ENCODE results near the gene CD247. TPM values are rescaled to one million over a fixed set of nuclear protein-coding genes. Genes with fewer than 3 reads are reported as not detected.

Gene CD247
- total RNA-seq, 4 donors from 2014 or later, result 2.0 to 4.7 (median 2.6) TPM

GRCh38 chr1:167511374-167511986 is 6.8 kb downstream of the CD247 start:
- ATAC-seq (ENCODE audit: low FRiP score), result no peak
- no peak for TF ChIP-seq CTCF (IDR thresholded peaks at IDR 0.05)
- no peak for DNase-seq (ENCODE audit: low spot score)

GRCh38 chr1:167510881-167511280 is 7.4 kb downstream of the CD247 start:
- no peak for ATAC-seq (ENCODE audit: low FRiP score)
- TF ChIP-seq CTCF (IDR thresholded peaks at IDR 0.05), result no peak
- no peak for DNase-seq (ENCODE audit: low spot score)

- no peak for TF ChIP-seq CTCF (IDR thresholded peaks at IDR 0.05)
- ATAC-seq (ENCODE audit: low FRiP score), result no peak
- DNase-seq (ENCODE audit: low spot score), result no peak
Measured at GRCh38 chr1:167510244-167510643, 8.1 kb downstream of the CD247 start.

GRCh38 chr1:167509587-167509986 is 8.7 kb downstream of the CD247 start:
- no peak for TF ChIP-seq CTCF (IDR thresholded peaks at IDR 0.05)
- no peak for ATAC-seq (ENCODE audit: low FRiP score)
- no peak for DNase-seq (ENCODE audit: low spot score)

- no peak for ATAC-seq (ENCODE audit: low FRiP score)
- no peak for TF ChIP-seq CTCF (IDR thresholded peaks at IDR 0.05)
- DNase-seq (ENCODE audit: low spot score), result no peak
Measured at GRCh38 chr1:167507719-167508118, 10.6 kb downstream of the CD247 start.

- ATAC-seq (ENCODE audit: low FRiP score), result no peak
- TF ChIP-seq CTCF (IDR thresholded peaks at IDR 0.05), result no peak
Measured at GRCh38 chr1:167504467-167504827, 13.9 kb downstream of the CD247 start.

GRCh38 chr1:167503626-167504466 is 14.5 kb downstream of the CD247 start:
- DNase-seq (ENCODE audit: low spot score) (no peak), ATAC-seq (ENCODE audit: low FRiP score) (no peak)
- TF ChIP-seq CTCF (IDR thresholded peaks at IDR 0.05), result no peak

More at GRCh38 chr1:167504467-167504827, 13.9 kb downstream of the CD247 start:
- DNase-seq (ENCODE audit: low spot score), result no peak
